ENCODE measurements around the gene PCED1B. TPM values are rescaled to one million over a fixed set of nuclear protein-coding genes. Genes with fewer than 3 reads are reported as not detected.
A peak's percentile ranks its signal among the peaks of the same experiment; 100 is the strongest.
"Not testable (repeated sequence)": the region's sequence is repeated elsewhere in the genome, so short reads cannot be mapped to it uniquely, and the experiment has no call there.

Gene PCED1B
- total RNA-seq, 1 experiment from 2014 or later: not detected

DNA sequence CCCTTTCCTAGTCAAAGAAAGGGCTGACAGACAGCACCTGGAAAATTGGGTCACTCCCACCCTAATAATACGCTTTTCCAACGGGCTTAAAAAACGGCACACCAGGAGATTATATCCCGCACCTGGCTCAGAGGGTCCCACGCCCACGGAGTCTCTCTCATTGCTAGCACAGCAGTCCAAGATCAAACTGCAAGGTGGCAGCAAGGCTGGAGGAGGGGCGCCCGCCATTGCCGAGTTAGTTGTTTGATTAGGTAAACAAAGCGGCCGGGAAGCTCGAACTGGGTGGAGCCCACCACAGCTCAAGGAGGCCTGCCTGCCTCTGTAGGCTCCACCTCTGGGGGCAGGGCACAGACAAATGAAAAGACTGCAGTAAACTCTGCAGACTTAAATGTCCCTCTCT lies 22.5 kb upstream of the PCED1B start:
- DNase-seq, H3K4me3 ChIP-seq, H3K27me3 ChIP-seq, H3K9me3 ChIP-seq, H3K36me3 ChIP-seq: not testable (repeated sequence)

DNA sequence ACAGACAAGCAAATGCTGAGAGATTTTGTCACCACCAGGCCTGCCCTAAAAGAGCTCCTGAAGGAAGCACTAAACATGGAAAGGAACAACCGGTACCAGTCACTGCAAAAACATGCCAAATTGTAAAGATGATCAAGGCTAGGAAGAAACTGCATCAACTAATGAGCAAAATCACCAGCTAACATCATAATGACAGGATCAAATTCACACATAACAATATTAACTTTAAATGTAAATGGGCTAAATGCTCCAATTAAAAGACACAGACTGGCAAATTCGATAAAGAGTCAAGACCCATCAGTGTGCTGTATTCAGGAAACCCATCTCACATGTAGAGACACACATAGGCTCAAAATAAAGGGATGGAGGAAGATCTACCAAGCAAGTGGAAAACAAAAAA lies 20.8 kb upstream of the PCED1B start:
- DNase-seq, H3K9me3 ChIP-seq, H3K27me3 ChIP-seq, H3K36me3 ChIP-seq, H3K4me3 ChIP-seq: not testable (repeated sequence)

DNA sequence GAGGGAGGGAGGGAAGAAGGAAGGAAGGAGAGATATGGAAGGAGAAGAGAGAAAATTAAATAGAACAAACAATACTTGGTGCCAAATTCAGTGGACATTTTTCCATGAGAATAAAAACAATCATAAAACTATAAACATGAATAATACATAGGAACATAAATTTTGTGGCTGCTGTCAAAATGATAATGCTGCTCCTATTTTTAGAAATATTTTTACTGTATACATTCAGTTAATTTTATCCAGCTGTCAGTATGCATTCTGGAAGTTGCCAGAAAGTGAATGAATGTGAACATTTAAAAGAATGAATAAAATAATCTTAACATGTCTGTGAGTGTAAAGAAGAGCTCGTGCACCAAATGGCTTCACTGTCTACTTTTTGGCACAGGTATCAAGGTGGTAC lies 13.9 kb upstream of the PCED1B start:
- Histone ChIP-seq H3K27me3 (no peaks in the 10 kb centered on the region), H3K9me3 (no peaks in the 10 kb centered on the region), H3K36me3 (no peaks in the 10 kb centered on the region), H3K4me3 (no peak overlapping the region)
- DNase-seq: no peak

DNA sequence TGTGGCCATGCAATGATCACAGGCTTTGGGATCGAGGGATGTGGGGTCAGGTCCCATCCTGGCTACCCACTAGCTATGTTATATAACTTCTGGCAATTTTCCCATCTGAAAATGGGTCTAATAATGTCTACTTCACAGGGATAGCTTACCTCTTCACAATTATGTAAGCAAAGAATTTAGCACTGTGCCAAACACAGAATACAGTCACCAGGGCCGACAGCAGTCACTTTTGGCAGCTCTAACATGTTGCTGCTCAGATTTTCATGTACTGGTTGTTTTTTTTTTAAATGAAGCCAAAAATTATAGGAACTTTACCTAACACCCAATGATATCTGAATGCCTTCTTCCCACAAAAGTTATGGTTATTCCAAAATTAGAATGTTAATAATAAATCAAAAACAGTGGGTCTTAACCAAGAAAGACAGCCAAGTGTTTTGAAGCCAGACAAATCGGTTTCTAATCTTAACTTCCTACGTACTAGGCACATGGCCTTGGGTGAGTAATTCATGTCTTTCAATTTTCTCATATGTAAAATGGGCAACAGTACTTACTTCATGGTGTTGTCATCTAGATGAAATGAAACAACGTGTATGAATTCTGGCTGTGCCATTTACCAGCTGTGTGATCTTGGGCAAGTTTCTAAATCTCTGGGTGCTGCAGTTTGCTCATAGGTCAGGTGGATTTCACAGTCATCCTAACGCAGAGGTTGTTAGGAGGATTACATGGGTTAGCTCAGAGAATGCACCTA lies 13.0 kb upstream of the PCED1B start:
- peak; percentile 46 for DNase-seq
- H3K36me3 ChIP-seq: no peaks in the 10 kb centered on the region
- no peaks in the 10 kb centered on the region for H3K9me3 ChIP-seq
- H3K4me3 ChIP-seq: no peak overlapping the region
- no peaks in the 10 kb centered on the region for H3K27me3 ChIP-seq

DNA sequence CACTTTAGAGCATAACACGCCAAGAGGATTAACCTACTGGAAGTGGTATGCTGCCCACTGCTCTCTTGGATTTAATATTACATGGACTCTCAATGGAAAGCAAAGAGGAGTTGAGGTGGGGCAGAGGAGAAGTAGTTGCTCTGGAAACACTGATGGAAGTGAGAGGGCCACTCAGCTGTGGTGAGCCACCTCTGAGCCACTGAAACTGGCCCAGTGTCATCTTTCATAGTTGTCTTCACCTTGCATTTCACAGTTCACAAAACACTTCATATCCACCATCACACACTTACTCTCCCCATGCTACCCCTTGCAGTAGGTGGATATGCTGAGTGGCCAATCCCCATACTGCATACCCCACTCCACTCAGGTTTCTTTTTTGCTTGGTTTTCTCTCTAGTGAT lies 12.2 kb upstream of the PCED1B start:
- Histone ChIP-seq H3K4me3 (no peak overlapping the region), H3K27me3 (no peaks in the 10 kb centered on the region), H3K36me3 (no peaks in the 10 kb centered on the region), H3K9me3 (no peaks in the 10 kb centered on the region)
- no peak for DNase-seq

DNA sequence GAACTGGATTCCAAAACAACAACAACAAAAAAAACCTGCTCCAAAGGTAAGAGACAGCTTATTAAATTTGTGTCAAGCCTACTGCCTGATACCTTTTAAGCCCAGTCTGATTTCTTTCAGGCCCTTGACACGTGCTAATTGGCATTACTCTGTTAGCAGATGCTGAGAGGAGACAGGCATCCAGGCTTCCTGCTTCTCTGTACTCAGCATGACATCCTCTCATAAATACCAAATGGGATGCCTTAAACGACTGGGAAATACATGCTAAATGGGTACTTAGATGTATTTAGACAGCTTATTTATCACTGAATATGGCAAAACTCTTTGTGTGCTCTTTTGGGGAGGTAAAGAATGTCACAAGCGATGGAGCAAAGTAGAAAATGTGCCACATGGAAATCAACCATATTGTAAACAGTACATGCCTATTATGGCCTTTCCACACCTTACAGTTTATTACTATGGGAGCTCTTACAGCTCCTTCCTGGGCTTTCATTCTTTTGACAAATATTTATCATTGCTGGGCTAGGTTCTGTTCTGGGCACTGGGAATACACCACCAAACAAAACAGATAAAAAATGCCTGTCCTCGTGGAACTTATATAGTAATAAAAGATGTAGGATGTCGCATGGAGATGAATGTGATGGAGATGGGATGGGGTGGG lies 11.5 kb upstream of the PCED1B start:
- no peaks in the 10 kb centered on the region for H3K9me3 ChIP-seq
- no peak overlapping the region for H3K4me3 ChIP-seq
- no peaks in the 10 kb centered on the region for H3K36me3 ChIP-seq
- no peaks in the 10 kb centered on the region for H3K27me3 ChIP-seq
- no peak for DNase-seq

DNA sequence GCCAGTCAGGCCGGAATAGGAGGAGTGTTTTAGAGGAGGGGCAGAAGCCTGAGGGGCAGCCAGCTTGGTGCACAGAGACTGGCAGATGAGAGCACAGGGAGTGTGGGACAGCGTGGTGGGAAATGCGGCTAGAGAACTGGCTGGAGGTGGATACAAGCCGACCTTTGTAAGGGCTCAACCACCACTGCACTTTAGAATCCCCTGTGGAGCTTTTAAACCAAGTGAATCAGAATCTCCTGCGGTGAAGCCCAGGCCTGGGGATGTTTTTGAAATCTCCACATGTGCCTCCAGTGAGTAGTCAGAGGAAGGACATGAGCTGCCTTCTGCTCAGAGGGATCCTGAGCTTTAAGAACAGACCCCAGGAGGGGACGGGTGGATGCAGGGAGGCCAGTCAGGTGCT lies 10.9 kb upstream of the PCED1B start:
- no peaks in the 10 kb centered on the region for H3K36me3 ChIP-seq
- H3K27me3 ChIP-seq: no peaks in the 10 kb centered on the region

DNA sequence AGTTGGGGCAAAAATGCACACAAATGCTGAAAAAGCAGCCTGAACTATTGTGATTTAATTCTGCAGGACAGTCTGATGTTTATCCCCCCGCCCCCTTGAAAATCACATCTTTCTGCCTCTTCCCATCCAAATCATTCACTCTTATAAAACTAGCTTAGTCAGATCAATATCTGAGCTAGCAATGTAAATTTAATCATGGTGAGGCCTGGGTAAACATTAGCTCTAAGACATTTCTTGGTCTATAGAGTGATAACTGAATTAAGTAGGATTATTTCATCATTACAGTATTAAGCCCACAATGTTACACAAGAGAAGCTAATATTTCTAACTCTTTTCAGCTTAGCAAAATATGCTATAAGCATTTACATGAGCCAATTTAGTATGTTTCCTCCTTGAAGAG lies 9.1 kb upstream of the PCED1B start:
- Histone ChIP-seq H3K36me3 (no peaks in the 10 kb centered on the region), H3K4me3 (no peak overlapping the region), H3K27me3 (no peaks in the 10 kb centered on the region), H3K9me3 (no peaks in the 10 kb centered on the region)
- no peak for DNase-seq

More for the DNA sequence above, 10.9 kb upstream of the PCED1B start:
- peak; percentile 59 for DNase-seq
- Histone ChIP-seq H3K9me3 (no peaks in the 10 kb centered on the region), H3K4me3 (no peak overlapping the region)

DNA sequence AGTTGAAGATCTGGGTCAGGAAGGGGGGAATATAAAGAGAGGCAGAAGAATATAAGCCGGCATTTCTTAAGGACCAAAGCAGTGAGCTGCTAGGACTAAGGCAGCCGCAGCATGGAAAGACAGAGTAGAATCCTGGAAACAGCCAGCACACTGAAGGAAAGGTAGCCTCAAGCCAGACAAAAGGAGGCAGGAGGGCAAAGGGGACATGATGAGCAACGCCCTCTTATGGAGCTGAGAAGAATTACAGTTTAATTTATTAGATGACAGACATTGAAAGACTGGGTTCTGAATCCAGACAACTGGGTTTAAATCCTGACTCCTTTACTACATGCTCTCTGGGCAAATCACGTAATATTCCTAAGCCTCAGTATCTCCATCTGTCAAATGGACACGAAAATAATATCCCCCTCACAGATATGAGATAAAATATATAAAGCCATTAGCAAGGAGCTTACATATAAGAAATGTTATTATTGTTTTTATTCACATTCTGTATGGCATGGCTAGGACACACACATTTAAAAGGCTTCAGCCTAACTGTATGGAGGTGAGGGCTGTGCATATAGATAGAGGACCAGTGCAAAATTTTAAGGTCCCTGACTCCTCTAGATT lies 8.1 kb upstream of the PCED1B start:
- Histone ChIP-seq H3K27me3 (no peaks in the 10 kb centered on the region), H3K4me3 (no peak overlapping the region), H3K9me3 (no peaks in the 10 kb centered on the region), H3K36me3 (no peaks in the 10 kb centered on the region; the same call in none of the 2 replicates)
- no peak for DNase-seq

DNA sequence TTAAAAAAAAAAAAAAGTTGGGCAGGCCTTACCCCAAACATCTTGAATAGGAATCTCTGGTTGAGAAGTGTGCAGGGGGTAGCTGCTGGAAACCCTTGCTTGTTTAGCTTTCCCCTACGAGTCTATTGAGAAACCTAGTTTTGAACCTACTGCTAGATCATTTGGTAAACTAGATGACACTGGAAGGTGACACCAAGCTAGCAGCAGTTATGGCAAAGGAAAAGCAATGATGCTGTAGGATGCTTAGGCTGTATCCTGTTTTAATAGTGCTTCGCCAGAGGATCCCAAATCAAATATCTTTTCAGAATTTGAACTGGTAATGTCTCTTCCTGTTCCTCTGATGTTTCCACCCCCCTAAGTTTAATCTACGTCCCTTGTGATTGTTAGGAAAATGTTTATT lies 5.5 kb upstream of the PCED1B start:
- Histone ChIP-seq H3K36me3 (peaks cover 7% of the 10 kb centered on the region), H3K27me3 (no peaks in the 10 kb centered on the region), H3K9me3 (no peaks in the 10 kb centered on the region), H3K4me3 (no peak overlapping the region)
- DNase-seq: no peak

DNA sequence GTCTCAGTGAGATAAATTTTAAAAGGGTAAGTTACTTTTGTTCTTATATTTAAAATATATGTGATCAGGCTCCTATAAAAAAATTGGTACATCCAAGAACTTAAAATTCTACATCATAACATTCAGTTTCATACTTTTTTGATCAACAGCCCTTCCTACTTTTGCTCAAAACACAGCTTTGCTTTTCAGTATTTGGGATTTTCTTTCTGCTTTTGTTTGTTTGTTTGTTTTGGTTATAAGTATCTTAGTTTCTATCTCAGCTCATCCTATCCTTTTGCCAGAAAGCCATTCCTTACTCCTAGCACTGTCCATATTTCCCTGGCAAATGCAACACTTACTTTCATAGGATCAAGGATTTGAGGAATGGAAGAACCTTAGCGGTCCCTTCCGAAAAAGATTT lies 4.7 kb upstream of the PCED1B start:
- peaks cover 7% of the 10 kb centered on the region for H3K36me3 ChIP-seq
- no peak for DNase-seq
- no peaks in the 10 kb centered on the region for H3K27me3 ChIP-seq
- no peak overlapping the region for H3K4me3 ChIP-seq
- H3K9me3 ChIP-seq: no peaks in the 10 kb centered on the region

DNA sequence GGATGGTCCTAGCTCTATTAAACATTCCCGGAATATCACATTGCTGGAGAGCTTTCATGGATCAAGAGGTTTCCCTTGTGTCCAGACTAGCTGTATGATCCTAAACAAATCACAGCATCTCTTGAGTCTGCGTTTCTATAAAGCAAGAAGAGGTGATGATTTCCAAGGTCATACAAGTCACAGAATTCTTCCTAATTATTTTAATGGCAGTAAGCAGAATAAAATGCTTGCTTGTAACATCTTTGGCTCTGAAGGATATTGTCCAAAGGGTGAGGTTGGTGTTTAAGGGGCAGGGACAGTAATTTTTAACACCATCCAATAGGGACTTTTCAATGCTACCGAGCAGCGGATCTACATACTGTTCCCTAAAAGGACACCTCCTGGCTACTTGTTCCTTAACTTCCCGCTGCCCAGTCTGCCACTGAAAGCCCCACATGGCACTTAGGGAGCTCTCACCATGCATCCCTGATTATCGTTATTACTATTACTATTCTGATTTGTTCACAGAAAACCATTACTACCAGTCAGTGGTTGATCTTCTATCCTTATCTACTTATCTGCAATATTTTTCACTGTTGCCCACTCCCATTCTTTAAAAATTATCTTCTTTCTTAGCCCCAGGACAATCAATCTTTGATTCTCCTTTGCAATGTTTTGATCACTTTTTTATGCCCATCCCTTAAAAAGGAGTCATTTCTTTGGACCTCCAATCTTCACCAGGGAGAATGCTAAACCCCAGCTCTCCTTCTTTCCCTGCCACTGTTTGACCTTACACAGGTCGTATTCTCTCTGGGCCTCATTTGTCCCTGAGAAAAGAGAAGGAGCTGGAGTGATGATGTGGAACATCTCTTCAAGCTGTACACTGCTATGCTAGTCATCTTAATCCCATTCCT lies 4.0 kb upstream of the PCED1B start:
- Histone ChIP-seq H3K9me3 (no peaks in the 10 kb centered on the region), H3K36me3 (peaks cover 7% of the 10 kb centered on the region), H3K4me3 (no peak overlapping the region), H3K27me3 (no peaks in the 10 kb centered on the region)
- no peak for DNase-seq

DNA sequence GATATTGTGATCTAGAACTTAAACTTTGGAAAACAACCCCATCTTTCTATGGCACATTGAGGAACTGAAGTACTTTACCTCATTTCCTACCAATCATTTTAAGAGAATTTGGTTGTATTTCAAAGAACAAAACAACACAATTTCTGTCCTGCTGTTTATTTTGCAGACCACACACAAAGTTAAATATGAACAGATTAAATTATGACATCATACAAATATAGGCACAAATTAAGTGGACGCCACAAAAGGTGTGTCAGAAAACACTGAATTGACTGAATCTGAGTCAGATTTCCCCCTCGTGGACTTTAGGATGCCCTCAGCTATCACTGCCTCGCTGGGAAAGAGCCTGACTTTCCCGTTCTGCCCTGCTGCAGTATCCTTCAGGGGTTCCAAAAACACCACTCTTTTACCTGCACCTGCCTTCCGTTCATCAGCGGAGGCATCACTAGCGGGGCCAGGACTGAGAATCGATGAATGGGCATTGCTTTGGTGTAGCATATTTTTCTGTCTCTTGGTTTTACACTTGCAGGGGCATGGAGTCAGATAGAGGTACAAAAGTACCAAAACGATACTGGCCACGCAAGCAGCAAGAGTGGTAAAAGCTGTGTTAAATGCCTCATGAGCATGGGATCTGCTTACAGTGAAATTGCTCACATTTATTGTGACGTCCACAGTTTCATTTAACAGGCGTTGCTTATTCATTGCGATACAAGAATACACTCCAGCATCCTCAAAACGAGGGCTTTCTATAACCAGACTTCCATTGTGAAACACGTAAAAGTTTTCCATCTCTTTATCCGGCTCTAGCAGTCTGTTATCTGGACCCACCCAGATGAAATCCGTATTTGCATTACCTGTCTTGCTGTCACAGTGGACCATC lies 2.0 kb upstream of the PCED1B start:
- Histone ChIP-seq H3K9me3 (no peaks in the 10 kb centered on the region), H3K4me3 (peak overlapping the region; percentile 4; the same call in 1 of the 2 replicates), H3K27me3 (no peaks in the 10 kb centered on the region), H3K36me3 (peaks cover 7% of the 10 kb centered on the region)
- no peak for DNase-seq

DNA sequence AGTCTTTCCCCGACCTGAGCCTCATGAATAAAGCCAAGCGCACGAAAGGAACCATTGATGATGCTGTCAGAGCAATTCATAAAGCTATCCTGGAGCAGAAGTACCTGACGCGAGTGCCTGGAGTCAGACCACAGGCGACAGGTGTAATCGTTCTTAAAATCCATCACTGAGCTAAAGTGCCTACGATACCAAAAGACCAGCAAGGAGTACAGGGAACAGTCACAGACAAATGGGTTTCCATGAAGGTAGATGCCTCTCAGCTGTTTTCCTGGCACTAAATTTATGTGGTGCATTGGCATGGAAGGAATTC lies 1.4 kb upstream of the PCED1B start:
- Histone ChIP-seq H3K9me3 (no peaks in the 10 kb centered on the region), H3K4me3 (no peak overlapping the region; the same call in 1 of the 2 replicates), H3K36me3 (peaks cover 7% of the 10 kb centered on the region), H3K27me3 (no peaks in the 10 kb centered on the region)
- no peak for DNase-seq

DNA sequence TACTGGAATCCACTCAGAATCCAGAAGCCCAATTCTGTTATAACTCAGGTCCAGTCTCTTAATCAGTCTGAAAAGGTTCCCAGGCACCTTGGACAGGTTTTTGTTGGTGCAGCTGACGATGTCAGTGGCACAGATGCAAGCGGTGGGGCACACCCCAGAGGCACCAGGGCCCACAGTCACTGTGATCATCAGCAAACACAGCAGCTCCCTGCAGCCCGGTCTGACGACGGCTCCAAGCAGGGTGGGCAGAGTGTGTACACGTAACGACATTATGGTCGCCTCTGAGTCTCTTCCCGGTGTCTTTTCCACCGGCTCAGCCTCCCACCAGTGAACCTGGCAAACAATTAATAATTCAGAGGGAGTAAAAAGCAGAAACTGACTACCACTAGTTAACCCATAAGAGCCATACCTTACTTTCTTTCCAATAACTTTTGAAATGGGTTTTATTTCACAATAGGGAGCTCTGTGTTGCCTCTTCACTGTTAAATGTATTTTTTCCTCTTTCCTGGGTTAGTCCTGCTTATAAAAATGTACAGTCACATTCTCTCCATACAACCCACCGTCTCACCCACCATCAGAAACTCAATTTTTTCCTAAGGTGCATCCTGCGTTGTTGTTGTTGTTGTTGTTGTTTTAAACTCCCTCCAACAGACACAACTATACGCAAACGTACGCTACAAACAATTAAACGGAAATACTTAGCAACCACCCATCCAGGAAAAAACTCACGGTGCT lies 521 bp upstream of the PCED1B start:
- Histone ChIP-seq H3K36me3 (peaks cover 7% of the 10 kb centered on the region), H3K9me3 (no peaks in the 10 kb centered on the region)
- DNase-seq: no peak

More for the DNA sequence above, 521 bp upstream of the PCED1B start:
- Histone ChIP-seq H3K27me3 (no peaks in the 10 kb centered on the region), H3K4me3 (peak overlapping the region; percentile 54)
